ENCODE data around the gene MPZL3.

MPZL3 gene

DNA sequence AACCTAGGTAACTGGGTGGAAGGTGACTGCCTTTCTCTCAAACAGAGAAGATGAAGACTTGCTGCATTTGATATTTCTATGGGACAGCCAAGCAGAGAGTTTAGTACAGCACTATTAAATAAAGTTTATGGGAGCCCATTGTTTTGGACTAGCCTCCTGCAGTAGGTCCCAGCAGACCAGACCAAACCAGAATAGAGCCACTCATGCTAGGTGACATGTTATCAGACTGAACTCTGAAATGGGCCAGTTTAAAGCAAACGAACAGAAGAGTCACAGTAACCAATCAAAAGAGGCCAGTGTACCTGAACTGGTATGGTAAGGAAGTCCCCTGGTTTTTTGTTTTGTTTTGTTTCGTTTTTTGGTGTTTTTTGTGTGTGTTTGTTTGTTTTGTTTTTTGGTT lies 19.8 kb upstream of the MPZL3 start:
- no peak for DNase-seq
- in situ Hi-C loops (cut with HindIII; ENCODE audit: low pct_ligation_motif_present, low pct_unique_long_range_greater_than_20kb, low sequenced_read_pairs), result no loop called here

DNA sequence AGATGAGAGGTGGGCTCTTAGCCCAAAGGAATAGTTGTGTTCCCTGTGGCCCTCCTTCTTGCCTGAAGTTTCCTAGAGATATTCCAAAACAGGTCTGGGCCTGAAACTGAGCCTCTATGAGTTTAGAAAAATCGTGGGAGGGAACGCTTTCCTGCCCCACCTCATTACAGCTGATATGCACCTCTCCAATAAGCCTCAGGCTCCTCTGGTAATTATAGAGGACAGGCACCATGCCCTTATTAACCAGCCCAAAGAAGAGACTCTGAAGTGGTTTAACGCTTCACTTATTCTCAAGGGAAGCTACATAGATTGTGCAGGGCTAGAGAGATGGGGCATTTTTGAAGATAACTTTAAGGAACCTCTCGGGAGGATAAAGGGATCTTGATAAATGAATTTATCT lies 15.3 kb upstream of the MPZL3 start:
- in situ Hi-C loops (cut with HindIII; ENCODE audit: low pct_ligation_motif_present, low pct_unique_long_range_greater_than_20kb, low sequenced_read_pairs), result no loop called here
- no peak for DNase-seq

DNA sequence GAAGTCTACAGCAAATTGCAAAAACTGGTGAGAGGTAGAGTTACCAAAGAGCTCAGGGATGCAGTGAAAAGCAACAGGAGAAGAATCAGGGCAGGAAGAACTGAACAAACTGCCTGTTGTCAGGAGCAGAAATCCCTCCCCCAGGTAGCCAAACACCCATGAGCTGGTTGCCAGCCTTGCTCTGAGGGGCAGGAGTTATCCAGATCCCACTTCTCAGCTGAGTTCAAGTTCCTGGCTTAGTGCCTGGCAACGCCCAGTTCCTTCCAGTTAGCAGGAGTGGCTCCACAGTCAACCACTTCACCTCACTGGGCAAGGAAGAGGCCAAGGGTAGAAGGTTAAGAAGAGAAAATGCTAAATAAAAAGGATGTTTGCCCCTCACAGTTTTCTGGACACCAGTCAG lies 13.8 kb upstream of the MPZL3 start:
- no peak for DNase-seq
- in situ Hi-C loops (cut with HindIII; ENCODE audit: low pct_ligation_motif_present, low pct_unique_long_range_greater_than_20kb, low sequenced_read_pairs), result no loop called here

DNA sequence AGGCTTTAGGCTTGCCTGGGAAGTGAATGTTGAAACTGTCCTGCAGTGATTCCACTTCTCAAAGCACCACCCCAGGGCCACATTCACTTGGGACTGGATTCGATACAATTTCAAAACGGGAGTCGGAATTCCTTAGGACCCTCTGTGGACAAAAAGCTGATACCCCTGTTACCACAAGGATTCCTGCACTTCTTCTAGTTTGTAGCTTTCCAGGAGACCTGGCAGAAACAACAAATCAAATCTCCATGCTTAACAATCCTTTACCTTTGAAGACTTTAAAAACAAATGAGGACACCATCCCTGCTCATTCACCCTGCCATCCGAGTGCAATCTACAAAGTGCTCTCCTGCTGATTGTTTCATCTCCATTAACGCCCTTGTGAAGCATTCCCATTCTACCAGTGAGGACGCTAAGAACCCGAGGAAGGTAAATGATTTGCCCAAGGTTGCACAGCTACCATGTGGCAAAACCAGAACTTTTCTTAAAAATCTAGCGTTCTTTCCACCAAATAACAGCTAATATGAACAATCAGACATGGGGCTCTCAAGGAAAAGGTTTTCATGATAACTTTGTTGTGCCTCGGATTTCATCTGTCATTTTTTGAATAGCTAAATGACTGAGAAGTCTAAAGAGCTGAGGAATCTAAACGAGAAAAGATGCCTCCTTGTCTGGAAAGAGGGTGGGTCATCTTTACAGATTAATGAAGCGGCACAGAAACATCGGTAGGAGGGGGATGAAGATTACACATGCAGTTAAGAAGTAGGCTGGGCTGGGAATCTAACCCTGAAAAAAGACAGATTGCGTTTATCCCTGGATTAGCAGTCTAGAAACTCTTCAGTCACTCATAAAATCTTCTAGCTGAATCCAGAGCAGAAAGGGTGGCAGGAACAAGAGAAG lies 12.7 kb upstream of the MPZL3 start:
- in situ Hi-C loops (cut with HindIII; ENCODE audit: low pct_ligation_motif_present, low pct_unique_long_range_greater_than_20kb, low sequenced_read_pairs), result no loop called here
- peak; percentile 45 for DNase-seq

DNA sequence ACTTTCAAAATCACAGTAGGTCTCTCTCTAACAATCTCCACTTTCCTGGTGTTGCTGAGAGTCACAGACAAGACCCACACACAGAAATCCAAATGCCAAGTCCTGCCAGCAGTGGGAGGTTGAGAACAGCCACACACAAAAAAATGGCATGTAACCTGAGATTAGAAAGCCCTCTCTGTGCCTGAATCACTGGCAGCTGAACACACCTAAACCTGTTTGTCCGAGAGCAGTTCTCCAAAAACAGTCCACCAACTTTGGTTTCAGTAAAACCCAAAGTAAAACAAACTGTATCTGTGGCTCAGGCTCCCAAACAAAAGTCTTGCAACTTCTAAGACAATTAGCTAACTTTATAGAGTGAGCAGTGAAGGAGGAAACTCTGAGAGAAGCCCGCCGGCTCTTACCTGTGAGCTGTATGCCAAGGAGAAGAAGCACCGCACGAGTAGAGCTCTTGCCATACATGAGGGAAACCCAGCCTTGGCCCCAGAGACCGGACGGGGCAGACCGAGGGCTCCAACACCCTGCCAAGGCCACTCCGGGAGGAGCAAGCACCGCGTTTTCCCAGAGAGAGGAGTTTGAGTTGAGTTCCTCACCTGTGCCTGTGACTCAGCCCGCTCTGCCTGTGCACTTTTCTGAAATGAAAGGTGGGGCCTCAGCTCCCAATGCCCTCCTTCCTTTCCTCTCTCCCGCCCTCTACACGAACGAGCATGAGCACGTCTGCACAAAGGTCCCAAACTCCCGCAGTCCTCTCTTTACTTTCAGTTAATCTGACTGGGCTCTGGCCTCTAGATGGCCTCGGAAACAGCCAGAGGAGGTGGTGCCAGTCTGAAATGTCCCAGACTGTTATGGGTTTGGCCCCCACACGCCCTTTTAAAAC lies 11.8 kb upstream of the MPZL3 start, which contains the start of gene MPZL2:
MPZL2 (minus strand) TSS at position 603 of the 874 bp plus-strand sequence; CDS start at position 459, 144 bp downstream.
- in situ Hi-C loops (cut with HindIII; ENCODE audit: low pct_ligation_motif_present, low pct_unique_long_range_greater_than_20kb, low sequenced_read_pairs), result no loop called here
- DNase-seq, result peak; percentile 63

DNA sequence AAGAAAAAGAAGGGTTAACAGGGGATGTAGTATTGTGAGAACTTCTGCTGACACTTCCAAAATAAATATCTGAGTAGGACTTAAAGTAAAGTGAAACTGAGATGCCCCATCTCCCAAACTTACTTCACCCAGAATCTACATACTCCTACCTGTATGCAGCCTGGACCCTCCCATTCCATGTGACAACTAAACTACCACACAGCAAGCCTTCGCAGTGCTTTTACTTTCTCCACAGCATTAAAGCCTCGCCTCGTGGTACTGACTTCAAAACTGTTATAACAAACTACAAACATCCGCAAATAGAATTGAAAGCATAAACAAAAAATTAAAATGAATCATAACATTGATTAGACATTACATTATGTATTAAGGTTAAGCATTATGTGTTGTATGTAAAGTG lies 10.9 kb upstream of the MPZL3 start:
- in situ Hi-C loops (cut with HindIII; ENCODE audit: low pct_ligation_motif_present, low pct_unique_long_range_greater_than_20kb, low sequenced_read_pairs), result no loop called here
- DNase-seq, result no peak

DNA sequence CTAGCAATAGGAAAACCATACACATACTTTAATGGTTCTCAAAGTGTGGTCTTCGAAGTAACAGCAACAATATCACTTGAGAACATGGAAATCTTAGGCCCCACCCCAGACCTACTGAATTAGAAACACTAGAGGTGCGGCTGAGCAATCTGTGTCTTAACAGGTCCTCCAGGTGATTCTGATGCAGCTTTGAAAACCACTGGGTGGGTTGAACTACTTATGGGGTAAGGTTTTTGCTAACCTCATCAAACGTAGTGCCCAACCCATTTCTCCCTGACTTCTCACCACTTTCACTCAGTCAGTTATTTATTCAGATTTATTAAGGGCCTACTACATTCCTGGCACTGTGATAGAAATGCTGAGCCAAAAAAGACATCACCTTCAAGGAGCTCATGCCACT lies 8.2 kb upstream of the MPZL3 start:
- in situ Hi-C loops (cut with HindIII; ENCODE audit: low pct_ligation_motif_present, low pct_unique_long_range_greater_than_20kb, low sequenced_read_pairs), result no loop called here
- DNase-seq, result no peak

DNA sequence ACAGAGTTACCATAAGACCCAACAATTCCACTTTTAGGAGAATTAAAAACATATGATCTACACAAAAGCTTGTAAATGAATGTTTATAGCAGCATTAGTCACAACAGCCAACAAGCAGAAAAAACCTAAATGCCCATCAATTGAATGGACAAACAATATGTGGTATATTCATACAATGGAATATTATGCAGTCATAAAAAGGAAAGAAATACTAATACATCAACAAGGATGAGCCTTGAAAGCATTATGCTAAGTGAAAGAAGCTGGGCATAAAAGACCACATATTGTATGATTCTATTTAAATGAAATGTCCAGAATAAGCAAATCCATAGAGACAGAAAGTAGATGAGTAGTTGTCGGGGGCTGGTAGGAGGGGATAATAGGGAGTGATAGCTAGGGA lies 7.0 kb upstream of the MPZL3 start:
- in situ Hi-C loops (cut with HindIII; ENCODE audit: low pct_ligation_motif_present, low pct_unique_long_range_greater_than_20kb, low sequenced_read_pairs), result no loop called here
- DNase-seq, result no peak

DNA sequence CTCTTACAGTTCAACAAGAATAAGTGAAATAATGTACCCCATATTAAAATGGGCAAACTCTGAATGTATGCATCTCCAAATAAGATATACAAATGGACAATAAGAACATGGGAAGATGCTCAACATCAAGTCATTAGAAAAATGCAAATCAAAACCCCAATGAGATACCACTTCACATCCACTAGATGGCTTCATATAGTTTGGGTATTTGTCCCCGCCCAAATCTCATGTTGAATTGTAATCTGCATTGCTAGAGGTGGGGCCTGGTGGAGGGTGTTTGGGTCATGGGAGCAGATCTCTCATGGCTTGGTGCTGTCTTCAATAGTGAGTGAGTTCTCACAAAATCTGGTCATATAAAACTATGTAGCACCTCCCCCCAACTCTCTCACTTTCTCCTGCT lies 6.2 kb upstream of the MPZL3 start:
- DNase-seq, result no peak
- in situ Hi-C loops (cut with HindIII; ENCODE audit: low pct_ligation_motif_present, low pct_unique_long_range_greater_than_20kb, low sequenced_read_pairs), result no loop called here

DNA sequence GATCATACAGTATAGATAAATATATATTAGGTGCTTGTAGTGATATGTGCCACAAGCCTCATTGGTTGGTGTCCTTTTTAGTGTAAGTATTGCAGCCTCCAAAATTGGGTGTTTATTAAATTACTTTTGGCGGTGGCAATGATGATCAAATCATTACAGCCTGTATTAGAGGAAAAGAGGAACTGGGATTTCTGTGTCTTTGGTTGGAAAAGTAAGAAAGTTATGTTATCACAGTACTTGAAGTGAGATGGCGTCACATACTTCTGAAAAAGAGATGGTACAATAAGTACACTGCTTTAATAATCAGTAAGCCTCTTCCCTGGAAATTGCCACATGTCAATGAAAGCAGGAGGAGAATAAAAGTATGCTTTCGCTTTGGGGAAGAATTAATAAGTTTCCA lies 523 bp upstream of the MPZL3 start:
- in situ Hi-C loops (cut with HindIII; ENCODE audit: low pct_ligation_motif_present, low pct_unique_long_range_greater_than_20kb, low sequenced_read_pairs), result no loop called here
- no peak for DNase-seq

DNA sequence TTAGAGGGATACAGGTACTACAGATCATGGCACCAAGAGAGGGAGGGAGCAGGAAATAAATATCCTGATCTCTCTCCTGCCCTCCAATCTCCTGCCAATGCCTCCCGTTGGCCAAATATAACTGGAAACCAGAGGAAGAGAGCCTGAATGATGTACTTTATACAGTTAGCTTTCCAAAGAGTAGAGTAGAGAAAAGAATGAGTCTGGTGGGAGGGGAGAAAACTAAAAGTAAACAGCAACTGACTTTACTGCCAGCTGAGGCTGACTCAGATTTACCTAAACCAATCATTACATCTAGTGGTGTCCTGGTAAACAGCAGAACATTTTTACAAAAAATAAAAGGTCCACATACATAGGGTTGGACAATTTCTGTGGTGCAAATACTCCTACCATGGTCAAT lies 5.1 kb downstream of the MPZL3 start:
- DNase-seq, result no peak
- in situ Hi-C loops (cut with HindIII; ENCODE audit: low pct_ligation_motif_present, low pct_unique_long_range_greater_than_20kb, low sequenced_read_pairs), result no loop called here

DNA sequence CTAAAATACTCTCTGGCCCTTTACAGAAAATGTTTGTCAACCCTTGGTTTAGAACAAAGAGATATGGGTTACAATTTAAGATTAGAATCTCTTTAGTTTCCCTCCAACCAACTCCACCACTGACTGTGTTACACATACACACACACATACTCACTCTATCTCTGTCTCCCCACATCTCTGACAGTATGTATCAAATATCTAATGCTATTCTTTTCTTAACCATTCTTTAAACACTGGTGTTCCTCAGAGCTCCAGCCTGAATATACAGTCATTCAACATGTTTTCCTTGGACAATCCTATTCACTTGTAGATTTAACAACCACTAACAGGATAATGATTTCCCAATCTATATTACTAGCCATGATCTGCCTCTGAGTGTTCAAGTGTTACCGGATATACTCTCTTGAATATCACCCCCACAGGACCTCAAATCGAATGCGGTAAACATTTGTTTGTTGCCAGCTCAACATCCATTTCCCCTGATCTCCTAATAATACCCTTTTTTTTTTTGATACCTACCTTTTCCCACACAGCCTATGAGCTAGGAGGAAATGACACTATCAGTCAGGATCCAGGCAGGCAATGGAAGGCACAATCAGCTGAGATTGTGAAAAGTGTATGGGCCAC lies 6.1 kb downstream of the MPZL3 start:
- in situ Hi-C loops (cut with HindIII; ENCODE audit: low pct_ligation_motif_present, low pct_unique_long_range_greater_than_20kb, low sequenced_read_pairs), result no loop called here
- no peak for DNase-seq

DNA sequence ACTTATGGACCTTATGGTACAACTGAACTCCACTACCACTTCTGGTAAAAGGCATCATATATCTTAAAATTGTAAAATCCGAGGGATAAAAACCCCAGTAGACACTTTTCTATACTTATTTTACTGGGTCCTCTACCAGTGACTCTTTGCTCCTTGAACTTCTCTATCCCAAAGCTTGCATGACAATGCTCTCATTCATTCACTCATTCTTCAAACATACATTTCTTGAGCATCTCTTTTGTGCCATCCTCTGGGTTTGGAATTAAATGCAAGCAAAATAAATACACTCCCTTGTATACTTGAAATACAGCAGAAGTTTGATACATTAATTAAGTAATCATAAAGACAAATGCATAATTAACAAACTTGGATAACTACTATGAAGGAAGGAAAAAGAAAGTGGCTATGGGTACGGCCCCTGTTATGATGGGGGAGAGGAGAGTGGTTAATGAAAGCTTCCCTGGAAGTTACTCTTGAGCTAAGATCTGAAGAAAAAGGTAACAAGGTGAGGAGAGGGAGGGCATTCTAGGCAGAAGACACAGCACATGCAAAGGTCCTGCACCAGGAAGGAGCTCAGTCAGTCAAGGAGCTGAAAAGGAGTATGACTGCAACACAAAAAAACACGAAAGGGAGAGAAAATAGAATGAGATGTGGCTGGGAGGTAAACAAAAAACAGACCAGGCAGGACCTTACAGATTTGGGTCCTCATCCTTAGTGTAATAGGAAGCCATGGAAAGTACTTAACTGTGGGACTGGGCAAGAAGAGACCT lies 8.0 kb downstream of the MPZL3 start:
- DNase-seq, result no peak
- in situ Hi-C loops (cut with HindIII; ENCODE audit: low pct_ligation_motif_present, low pct_unique_long_range_greater_than_20kb, low sequenced_read_pairs), result no loop called here

DNA sequence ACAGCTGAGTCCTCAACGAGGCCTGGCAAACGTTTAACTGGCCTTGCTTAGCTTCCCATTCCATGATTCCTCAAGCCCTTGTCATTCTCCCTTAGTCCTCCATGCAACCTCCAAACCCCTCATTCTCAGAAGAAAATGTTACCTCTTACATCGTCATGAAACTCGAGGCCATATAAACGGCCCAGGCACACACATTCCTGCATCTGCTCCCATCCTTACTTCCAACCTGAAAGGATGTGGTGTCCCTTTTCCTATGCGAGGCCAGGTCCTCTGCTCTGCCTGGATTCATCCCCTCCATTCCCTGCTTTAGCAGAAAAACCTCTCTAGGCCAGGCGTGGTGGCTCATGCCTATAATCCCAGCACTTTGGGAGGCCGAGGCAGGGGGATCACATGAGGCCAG lies 9.0 kb downstream of the MPZL3 start:
- in situ Hi-C loops (cut with HindIII; ENCODE audit: low pct_ligation_motif_present, low pct_unique_long_range_greater_than_20kb, low sequenced_read_pairs), result no loop called here
- DNase-seq, result no peak

DNA sequence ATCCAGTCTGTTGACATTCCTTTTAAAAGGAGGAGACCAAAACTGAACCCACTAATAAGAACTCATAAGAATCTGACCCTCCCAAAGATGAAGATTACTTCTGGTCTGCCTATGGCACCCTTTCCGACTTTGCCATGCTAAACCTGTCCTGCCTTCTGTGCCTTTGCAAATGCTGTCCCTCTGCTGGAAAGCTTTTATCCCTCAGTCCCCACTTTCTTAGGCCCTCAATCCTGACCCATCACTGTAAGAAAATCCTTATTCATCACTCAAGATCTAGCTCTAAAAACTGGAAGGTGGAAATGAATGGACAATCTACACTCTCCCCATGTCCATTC lies 10.4 kb downstream of the MPZL3 start:
- in situ Hi-C loops (cut with HindIII; ENCODE audit: low pct_ligation_motif_present, low pct_unique_long_range_greater_than_20kb, low sequenced_read_pairs), result no loop called here
- no peak for DNase-seq

DNA sequence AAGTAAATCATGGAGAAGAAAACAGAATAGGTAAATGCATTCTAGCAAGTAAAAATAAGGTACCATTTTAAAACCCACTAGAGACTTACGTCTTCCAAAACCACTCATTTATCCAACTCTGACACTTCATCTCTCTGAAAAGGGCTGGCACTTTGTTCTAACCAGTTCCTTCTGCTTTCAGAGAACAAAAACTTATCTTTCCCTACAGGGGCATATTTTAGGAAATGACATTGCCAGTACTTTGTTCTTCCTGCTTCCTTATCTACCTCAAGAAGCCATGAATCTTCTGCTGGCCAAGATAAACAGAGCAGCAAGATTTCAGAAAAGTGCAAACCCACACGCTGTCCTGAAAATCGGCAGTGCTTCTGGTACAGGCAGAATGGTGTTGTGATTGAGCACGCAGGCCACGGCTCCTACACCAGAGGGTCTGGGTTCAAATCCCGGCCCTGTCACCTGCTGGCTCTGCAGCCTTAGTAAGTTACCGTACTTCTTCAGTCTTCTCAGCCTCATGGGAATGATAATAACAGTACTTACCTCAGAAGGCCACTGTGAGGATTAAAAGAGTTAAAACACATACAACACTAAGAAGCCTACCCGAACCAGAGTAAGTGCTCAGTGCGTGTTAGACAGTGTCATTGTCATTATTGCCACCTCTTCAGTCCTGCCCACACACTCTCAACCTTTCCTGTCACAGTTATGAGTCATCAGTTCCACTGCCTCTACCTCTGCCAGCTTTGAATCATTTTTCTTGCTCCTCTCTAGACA lies 11.0 kb downstream of the MPZL3 start:
- in situ Hi-C loops (cut with HindIII; ENCODE audit: low pct_ligation_motif_present, low pct_unique_long_range_greater_than_20kb, low sequenced_read_pairs), result no loop called here
- peak; percentile 24 for DNase-seq

DNA sequence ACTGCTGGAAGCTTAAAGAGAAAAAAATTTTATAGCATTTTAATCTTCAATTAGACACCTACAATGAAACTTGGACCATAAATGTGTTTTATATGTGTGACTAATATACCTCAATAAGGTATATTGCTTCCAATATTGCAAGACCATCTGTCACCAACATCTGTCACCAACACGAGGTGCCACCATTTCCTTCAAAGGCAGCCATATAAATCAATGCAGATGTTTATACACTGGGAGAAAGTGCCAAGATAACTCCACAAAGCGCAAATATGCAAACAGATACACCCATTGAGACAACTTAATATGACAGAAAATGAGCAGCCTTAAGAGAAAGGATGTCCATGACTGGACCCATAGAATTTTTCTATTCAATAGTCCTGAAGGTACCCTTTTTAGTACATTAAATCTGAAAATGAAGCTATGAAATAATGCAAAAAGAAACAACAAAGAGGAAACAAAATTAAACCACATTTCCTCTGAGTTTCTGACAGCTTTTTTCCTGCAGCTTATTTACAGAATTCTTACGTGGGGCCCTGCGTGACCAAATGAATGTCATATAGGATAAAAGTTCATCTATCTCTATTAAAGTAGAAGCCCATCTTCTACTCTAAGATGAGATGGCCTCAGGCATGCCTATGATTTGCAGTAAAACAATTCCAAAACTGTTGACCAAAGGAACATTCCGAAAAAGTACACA lies 12.5 kb downstream of the MPZL3 start:
- no peak for DNase-seq
- in situ Hi-C loops (cut with HindIII; ENCODE audit: low pct_ligation_motif_present, low pct_unique_long_range_greater_than_20kb, low sequenced_read_pairs), result no loop called here
